Right cardiac atrium (tissue), 5 donors: ENCODE data around the gene RANBP1. TPM values are rescaled to one million over a fixed set of nuclear protein-coding genes. Genes with fewer than 3 reads are reported as not detected.
"Not testable (repeated sequence)": the region's sequence is repeated elsewhere in the genome, so short reads cannot be mapped to it uniquely, and the experiment has no call there.

Experiments used
- ATAC-seq, 2 donors: fragments of 200-7000 bp; cut with Tn5 transposase; one replicate each; pipeline versions ENCODE4 v1.8.0 to v1.9.1; 2020; ENCODE audit warnings: moderate library complexity in 2 of 2, mild to moderate bottlenecking in 1 of 2
- DNase-seq, 3 donors: peaks; one replicate each; pipeline ENCODE4 v3.0.0-alpha.2; 2020
- H3K27ac ChIP-seq: one replicate; pipeline ENCODE4 v1.5.1; 2013; ENCODE audit warnings: mild to moderate bottlenecking, low read length, control low read depth, moderate library complexity
- H3K27me3 ChIP-seq: one replicate; pipeline ENCODE4 v1.6.1; 2013; ENCODE audit not compliant: control insufficient read depth, insufficient read depth
- H3K4me1 ChIP-seq: one replicate; pipeline ENCODE4 v1.6.1; 2013; ENCODE audit warnings: low read length; ENCODE audit not compliant: control insufficient read depth, insufficient read depth
- H3K4me3 ChIP-seq: one replicate; pipeline ENCODE4 v1.5.1; 2013; ENCODE audit warnings: low read length, control low read depth
- H3K9me3 ChIP-seq: one replicate; pipeline ENCODE4 v1.6.1; 2013; ENCODE audit warnings: low read length; ENCODE audit not compliant: control insufficient read depth
- WGBS: extraction: QIAGEN DNeasy Blood & Tissue Kit; methylation state at CpG from one replicate; pipeline ENCODE4 v1.1.7; 2013; 5-methylcytosine and 5-hydroxymethylcytosine counted together
- intact Hi-C, 4 donors: fragments of 100-400 bp; cut with DNase I; formaldehyde crosslinking; loops; one replicate each; pipeline versions ENCODE4 v1.11.0 to v1.14.0; 2022 to 2023
- long read RNA-seq, 4 donors: library from polyadenylated mRNA; unstranded; transcript quantifications; one replicate each; pipeline ENCODE4 v2.0.0, GENCODE V29; 2020 to 2021
- polyA plus RNA-seq: library from polyadenylated mRNA; stranded (reverse); fragments of 200-250 nt; gene quantifications from one replicate; pipeline ENCODE4 v1.2.3, GENCODE V29; 2013
- total RNA-seq, 4 donors: library from RNA; stranded (reverse); fragmentation: NEBNext Ultra II Directional; extraction: Animal tissue kit (Norgen Biotek cat#: 25700); gene quantifications; one replicate each; pipeline ENCODE4 v1.2.1, GENCODE V29; 2021
- donor health status: healthy with polysubstance abuse.
- donor health status: DM: no; HTN: yes; CAD: no.
- donor health status: DM: no; HTN: no; CAD: no.
- donor health status: DM: no; HTN: yes; CAD: no; lungs with severe emphysema.
- donor health status: DM: yes; HTN: yes; CAD: no.

RANBP1 gene
- total RNA-seq: 10 to 100 TPM; 32.5 to 46.8 (median 39.5) TPM
- polyA plus RNA-seq: 33.3 TPM
- long read RNA-seq, donor 1, transcript RANBP1-201 (6 exons, 837 nt): major isoform, 37 of 65 reads
- long read RNA-seq, donor 1, transcript RANBP1-202 (6 exons, 1,132 nt): minor isoform, 24 of 65 reads
- long read RNA-seq, donor 1, partial matches to known transcripts: 2 of 65 reads
- long read RNA-seq, donor 1, other reads (novel, unspliced or antisense): 2 of 65 reads
- long read RNA-seq, donor 2, transcript RANBP1-201 (6 exons, 837 nt): major isoform, 14 of 26 reads
- long read RNA-seq, donor 2, transcript RANBP1-202 (6 exons, 1,132 nt): minor isoform, 8 of 26 reads
- long read RNA-seq, donor 2, partial matches to known transcripts: 3 of 26 reads
- long read RNA-seq, donor 2, other reads (novel, unspliced or antisense): 1 of 26 reads
- long read RNA-seq, donor 3, transcript RANBP1-201 (6 exons, 837 nt): major isoform, 21 of 47 reads
- long read RNA-seq, donor 3, transcript RANBP1-202 (6 exons, 1,132 nt): minor isoform, 15 of 47 reads
- long read RNA-seq, donor 3, partial matches to known transcripts: 9 of 47 reads
- long read RNA-seq, donor 3, other reads (novel, unspliced or antisense): 1 of 47 reads
- long read RNA-seq, donor 4, transcript RANBP1-202 (6 exons, 1,132 nt): minor isoform, 7 of 26 reads
- long read RNA-seq, donor 4, transcript RANBP1-201 (6 exons, 837 nt): major isoform, 13 of 26 reads
- long read RNA-seq, donor 4, partial matches to known transcripts: 5 of 26 reads
- long read RNA-seq, donor 4, other reads (novel, unspliced or antisense): 1 of 26 reads

DNA sequence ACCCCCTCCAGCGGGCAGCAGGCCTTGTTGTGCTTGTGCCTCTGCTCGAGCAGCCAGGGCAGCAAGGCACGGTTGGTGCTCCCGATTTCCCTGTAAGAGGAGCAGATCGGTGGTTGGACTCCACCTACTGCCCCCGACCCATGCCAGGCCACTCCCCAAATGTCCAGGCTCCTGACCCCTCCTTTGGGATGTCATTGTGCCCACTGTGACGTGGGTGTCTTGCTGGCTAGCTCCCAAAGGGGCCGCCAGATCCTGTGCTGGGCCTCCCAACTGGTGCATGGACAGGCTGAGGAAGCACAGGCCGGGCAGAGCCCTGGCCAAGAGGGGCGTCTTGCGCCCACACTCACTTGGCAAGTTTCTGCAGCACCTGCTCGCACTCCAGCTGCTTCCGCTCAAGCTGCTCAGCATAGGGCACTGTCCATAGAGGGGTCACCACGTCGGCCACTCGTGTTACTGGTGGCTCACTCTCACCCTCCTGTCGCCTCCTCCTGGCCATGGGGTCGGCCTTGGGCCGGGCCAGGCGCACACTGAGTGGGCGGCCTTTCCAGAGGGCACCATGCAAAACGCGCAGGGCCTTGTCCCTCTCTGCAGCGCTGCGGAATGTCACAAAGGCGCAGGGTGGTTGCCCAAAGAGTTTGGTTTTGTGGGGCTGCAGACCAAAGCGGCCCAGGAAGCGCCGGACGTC, at the start of gene RANBP1:
TSS of gene RANBP1 (plus strand) at position 414 of the 685 bp plus-strand sequence. CDS start at position 495, 81 bp downstream.
- peak within 1 kb of the TSS; percentile 71 for H3K4me3 ChIP-seq
- WGBS: 71% methylated on average over 30 of the region's 30 CpGs
- intact Hi-C loops: no loop called here
- no peaks in the 10 kb centered on the region for H3K9me3 ChIP-seq
- H3K4me1 ChIP-seq: no peaks in the 10 kb centered on the region
- peak within 1 kb of the TSS; percentile 68 for H3K27ac ChIP-seq
- no peaks in the 10 kb centered on the region for H3K27me3 ChIP-seq
- DNase-seq (peak; percentile 33 to 70 (median 61)), ATAC-seq (no peak)

DNA sequence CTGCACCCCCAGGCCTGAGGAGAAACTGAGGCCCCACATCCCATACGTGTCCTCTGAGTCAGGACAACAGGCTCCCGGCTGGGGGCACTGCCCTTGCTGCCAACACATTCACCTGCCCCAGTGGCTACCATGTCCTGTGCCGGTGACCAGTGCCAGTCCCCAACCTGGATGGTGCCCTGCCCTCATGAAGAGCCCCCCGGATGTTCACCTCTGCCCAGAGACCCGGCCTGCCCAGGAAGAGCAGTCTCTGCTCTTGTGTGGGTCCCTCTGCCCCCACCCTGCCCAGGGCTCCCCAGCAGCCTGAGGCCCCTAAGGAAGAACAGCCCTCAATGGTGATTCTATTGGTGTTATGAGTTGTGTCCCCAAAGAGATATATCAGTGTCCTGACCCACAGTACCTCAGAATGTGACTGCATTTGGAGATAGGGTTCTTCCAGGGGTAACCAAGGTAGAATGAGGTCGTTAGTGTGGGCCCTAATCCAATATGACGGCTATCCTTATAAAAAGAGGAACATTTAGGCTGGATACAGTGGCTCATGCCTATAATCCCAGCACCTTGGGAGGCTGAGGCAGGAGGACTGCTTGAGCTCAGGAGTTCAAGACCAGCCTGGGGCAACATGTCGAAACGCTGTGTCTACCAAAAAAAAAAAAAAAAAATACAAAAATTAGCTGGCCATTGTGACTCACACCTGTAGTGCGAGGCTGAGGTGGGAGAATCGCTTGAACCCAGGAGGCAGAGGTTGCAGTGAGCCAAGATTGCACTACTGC, 49.1 kb upstream of the RANBP1 start:
- H3K27ac ChIP-seq: no peak overlapping the region
- H3K27me3 ChIP-seq: no peaks in the 10 kb centered on the region
- intact Hi-C loops: no loop called here
- no peak overlapping the region for H3K4me3 ChIP-seq
- WGBS: 93% methylated on average over 11 of the region's 11 CpGs
- no peaks in the 10 kb centered on the region for H3K4me1 ChIP-seq
- DNase-seq (peak in 1 of 3 donors; percentile 11), ATAC-seq (no peak)
- H3K9me3 ChIP-seq: no peaks in the 10 kb centered on the region

DNA sequence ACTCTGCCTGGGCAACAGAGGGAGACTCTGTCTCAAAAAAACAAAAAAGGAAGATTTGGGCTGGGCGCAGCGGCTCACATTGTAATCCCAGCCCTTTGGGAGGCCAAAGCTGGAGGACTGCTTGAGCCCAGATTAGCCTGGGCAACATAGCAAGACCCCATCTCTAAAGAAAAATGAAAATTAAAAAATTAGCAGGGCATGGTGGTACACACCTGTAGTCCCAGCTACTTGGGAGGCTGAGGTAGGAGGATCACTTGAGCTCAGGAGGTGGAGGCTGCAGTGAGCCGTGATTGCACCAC, 48.6 kb upstream of the RANBP1 start:
- ATAC-seq, H3K4me1 ChIP-seq, intact Hi-C loops, H3K27me3 ChIP-seq, DNase-seq, H3K9me3 ChIP-seq, H3K4me3 ChIP-seq, H3K27ac ChIP-seq: not testable (repeated sequence)
- 95% methylated on average over 3 of the region's 3 CpGs for WGBS

DNA sequence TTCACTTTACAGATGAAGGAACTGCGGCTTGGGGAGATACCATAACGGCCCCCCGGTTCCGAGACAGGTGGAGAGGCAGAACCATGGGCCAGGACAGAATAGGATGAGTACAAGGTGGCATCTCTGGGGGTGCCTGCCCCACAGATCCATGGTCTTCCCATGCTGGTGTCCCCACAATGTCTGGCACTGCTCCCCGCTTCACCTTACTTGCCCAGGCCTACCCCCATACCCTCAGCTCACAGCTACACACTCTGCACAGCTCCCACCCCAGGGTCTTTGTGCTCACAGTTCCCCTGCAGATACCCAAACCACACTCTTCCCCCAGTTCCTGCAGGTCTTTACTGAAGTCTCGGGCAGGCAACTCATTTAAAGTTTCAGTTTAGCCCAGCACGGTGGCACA, 47.3 kb upstream of the RANBP1 start:
- Histone ChIP-seq H3K27ac (no peak overlapping the region), H3K4me1 (no peaks in the 10 kb centered on the region), H3K27me3 (no peaks in the 10 kb centered on the region), H3K4me3 (no peak overlapping the region), H3K9me3 (no peaks in the 10 kb centered on the region)
- intact Hi-C loops: no loop called here
- WGBS: 92% methylated on average over 7 of the region's 7 CpGs
- DNase-seq: no peak
- ATAC-seq: no peak

DNA sequence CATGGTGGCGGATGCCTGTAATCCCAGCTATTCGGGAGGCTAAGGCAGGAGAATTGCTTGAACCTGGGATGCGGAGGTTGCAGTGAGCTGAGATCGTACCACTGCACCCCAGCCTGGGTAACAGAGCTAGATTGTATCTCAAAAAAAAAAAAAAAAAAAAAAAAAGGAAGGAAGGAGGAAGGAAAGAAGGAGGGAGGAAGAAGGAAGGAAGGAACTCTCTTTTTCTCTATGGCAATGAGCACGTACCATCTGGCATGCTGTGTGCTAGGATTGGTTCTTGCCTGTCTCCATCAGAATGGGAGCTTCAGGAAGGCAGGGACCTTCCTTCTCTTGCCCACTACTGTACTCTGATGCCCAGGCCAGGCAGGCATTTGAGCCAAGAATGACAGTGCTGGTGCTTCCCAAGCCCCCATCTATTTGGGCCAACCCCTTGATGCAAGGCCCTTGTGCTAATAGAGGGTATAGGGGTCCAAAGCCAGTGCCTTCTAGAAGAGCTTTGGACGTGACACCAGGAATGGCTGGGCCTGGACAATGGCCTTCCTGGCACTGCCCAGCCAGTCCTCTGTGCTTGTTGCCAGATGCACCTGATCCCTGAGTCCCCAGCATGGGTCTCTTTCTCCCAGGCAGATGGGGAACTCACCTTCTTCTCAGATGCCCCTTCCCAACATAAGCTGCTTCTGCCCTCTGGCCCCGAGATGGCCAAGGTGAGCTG, 46.4 kb upstream of the RANBP1 start:
- ATAC-seq (peak in 1 of 2 donors; percentile 6), DNase-seq (peak in 1 of 3 donors; percentile 36)
- Histone ChIP-seq H3K4me3 (no peak overlapping the region), H3K4me1 (no peaks in the 10 kb centered on the region), H3K27ac (no peak overlapping the region), H3K9me3 (no peaks in the 10 kb centered on the region), H3K27me3 (no peaks in the 10 kb centered on the region)
- 84% methylated on average over 7 of the region's 7 CpGs for WGBS
- intact Hi-C loops: no loop called here

DNA sequence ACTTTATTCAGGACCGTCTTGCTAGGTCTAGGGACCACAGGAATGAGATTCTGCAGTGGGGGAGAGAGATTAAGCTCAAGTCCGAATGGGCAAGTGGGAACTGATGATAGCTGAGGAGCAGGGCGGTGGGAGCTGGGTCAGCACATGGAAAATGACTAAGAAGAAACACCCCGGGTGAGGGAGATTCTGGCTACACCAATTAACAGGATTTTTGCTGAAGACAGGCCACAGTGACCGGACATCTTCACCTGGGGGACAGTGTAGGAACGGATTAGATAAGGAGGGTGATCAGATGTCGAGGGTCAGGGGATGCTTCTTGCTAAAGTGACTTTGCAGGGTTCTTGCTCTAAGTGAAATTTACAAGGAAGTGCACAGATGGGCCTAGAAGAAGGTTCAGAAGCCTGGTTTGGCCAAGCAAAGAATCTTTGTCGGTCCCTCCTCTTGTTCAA, 44.4 kb upstream of the RANBP1 start:
- 63% methylated on average over 8 of the region's 8 CpGs for WGBS
- no peaks in the 10 kb centered on the region for H3K4me1 ChIP-seq
- no peaks in the 10 kb centered on the region for H3K9me3 ChIP-seq
- ATAC-seq (no peak), DNase-seq (no peak)
- no peak overlapping the region for H3K27ac ChIP-seq
- H3K4me3 ChIP-seq: no peak overlapping the region
- intact Hi-C loops: no loop called here
- no peaks in the 10 kb centered on the region for H3K27me3 ChIP-seq

DNA sequence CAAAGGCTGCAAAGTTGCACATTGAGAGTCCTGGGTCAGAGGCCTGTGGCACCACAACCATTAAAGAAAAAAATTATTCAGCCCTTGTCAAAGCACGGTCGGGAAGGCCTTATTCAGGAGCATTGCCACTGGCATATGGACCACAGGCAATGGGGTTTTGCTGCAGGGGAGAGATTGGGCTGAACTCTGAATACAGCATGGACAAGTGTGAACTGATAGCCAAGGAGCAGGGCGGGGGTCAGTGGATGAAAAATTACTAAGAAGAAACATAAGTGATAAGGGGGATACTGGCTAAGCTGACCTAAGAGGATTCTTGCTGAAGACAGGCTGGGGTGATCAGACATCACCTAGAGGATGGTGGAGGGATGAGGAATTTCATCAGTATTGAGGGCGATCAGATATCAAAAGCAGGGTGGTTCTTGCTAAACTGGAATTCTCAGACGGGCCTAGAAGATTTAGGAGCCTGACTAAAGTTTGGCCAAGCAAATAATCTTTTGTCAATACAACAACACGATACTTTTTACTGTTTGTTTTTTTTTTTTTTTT, 39.2 kb upstream of the RANBP1 start:
- WGBS: 57% methylated on average over 6 of the region's 6 CpGs
- Histone ChIP-seq H3K4me1 (peaks cover 8% of the 10 kb centered on the region), H3K9me3 (no peaks in the 10 kb centered on the region), H3K4me3 (no peak overlapping the region), H3K27ac (no peak overlapping the region), H3K27me3 (no peaks in the 10 kb centered on the region)
- DNase-seq (no peak), ATAC-seq (no peak)
- intact Hi-C loops: no loop called here

DNA sequence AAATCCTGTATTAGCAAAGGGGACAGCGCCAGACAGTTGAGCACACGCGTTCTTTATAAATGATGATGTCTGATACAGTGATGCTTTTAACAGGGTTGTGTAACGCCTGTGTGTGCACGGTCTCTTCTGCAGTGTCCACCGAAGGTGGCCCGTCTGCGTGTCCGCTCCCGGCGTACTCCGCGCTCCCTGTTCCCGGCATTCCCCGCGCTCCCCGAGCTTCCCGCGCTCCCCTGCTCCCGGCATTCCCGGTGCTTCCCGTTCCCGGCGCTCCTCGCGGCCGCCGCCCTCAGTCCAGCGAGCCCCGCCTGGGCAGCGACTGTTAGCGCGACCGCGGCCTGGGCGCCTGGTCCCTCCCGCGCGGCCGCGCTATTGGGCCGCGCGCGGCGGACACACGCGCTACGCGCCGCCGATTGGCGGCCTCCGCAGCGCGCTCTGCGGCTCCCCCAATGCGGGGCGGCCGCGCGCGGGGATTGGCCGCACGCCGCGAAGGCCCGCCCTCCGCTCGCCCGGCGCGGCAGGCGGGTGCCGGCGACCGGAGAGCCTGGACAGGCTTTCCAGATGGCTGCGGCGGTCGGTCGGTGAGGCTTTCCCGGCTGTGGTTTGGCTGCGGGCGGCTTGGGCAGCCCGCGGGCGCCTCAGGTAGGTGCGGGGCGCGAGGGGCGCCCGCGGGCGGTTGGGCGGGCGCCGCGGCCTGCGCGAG, 36.0 kb upstream of the RANBP1 start, which contains the start of gene DGCR8:
TSS of gene DGCR8 (plus strand) at position 497 of the 700 bp plus-strand sequence. CDS start 5,723 bp downstream, outside the sequence.
- peak within 1 kb of the TSS; percentile 87 for H3K27ac ChIP-seq
- ATAC-seq (peak; percentile 96 to 97), DNase-seq (peak; percentile 94 to 98 (median 98))
- WGBS: under 1% methylated on average over 100 of the region's 100 CpGs
- H3K4me3 ChIP-seq: peak within 1 kb of the TSS; percentile 94
- intact Hi-C loops: loop anchor here in 1 of 4 donors (5.0 kb wide), 1 partner anchor 53 kb away; no protein-coding TSS in a partner anchor
- no peaks in the 10 kb centered on the region for H3K27me3 ChIP-seq
- no peaks in the 10 kb centered on the region for H3K9me3 ChIP-seq
- H3K4me1 ChIP-seq: peaks cover 24% of the 10 kb centered on the region

DNA sequence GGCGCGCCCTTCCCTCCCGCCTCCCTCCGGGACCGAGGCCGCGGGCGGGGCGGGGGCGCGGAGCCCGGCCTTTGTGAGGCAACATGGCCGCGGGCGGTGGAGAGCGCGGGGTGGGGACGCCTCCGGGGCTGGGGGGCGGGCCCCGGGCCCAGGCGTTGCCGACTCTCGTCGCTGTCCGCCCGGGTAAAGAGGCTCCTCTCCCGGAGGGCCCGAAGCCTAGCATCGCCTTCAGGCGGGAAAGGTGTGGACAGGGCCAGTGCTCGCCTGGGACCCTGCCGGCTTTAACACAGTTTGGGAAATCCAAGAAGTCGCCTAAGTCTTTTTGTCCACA, 35.5 kb upstream of the RANBP1 start:
- peak; percentile 73 to 88 (median 86) for DNase-seq
- Histone ChIP-seq H3K9me3 (no peaks in the 10 kb centered on the region), H3K4me1 (peaks cover 26% of the 10 kb centered on the region), H3K27me3 (no peaks in the 10 kb centered on the region), H3K4me3 (peak overlapping the region; percentile 94), H3K27ac (peak overlapping the region; percentile 87)
- under 1% methylated on average over 33 of the region's 34 CpGs for WGBS
- peak; percentile 58 to 59 for ATAC-seq
- intact Hi-C loops: loop anchor here in 1 of 4 donors (5.0 kb wide), 1 partner anchor 53 kb away; no protein-coding TSS in a partner anchor
